B cell (primary cell): ENCODE results near the gene C2orf81. TPM values are rescaled to one million over a fixed set of nuclear protein-coding genes. Genes with fewer than 3 reads are reported as not detected.

Source experiments
- ATAC-seq: fragments of 200-7000 bp; cut with Tn5 transposase; one replicate; pipeline ENCODE4 v1.10.0; 2021; ENCODE audit warnings: low read depth, mild to moderate bottlenecking, moderate number of reproducible peaks, moderate library complexity
- CTCF ChIA-PET: fragments of 350-600 bp; sonication (Branson Sonifier 250); formaldehyde crosslinking; loops from one replicate; lab custom pipeline; 2021; ENCODE audit warnings: antibody characterized with exemption, inconsistent platforms; lab: Charles Lee
- POLR2A ChIA-PET: fragments of 350-600 bp; sonication (Branson Sonifier 250); formaldehyde crosslinking; loops from one replicate; lab custom pipeline; 2021; ENCODE audit warnings: antibody characterized with exemption; lab: Charles Lee
- DNase-seq: peaks from one replicate; pipeline ENCODE4 v3.0.0; 2013
- H2AFZ ChIP-seq: 2 replicates; pipeline ENCODE4 v1.6.1; 2012; ENCODE audit warnings: mild to moderate bottlenecking, low read depth, low read length; ENCODE audit not compliant: insufficient read depth, poor library complexity, severe bottlenecking
- H3K27ac ChIP-seq, 2 donors: 1 replicate in 1 of 2; 2 replicates in 1 of 2; pipeline ENCODE4 v1.5.1; 2012 to 2013; ENCODE audit warnings: low read length in 2 of 2, mild to moderate bottlenecking in 2 of 2, moderate library complexity in 1 of 2
- H3K27me3 ChIP-seq, 4 experiments: fragments of 200-600 bp in 1 of 4; sonication (generic) in 1 of 4; replicated peaks in 1 of 4; 1 replicate in 2 of 4; 2 replicates in 2 of 4; pipeline versions ENCODE4 v1.6.1 to v1.7.0; 2013 to 2016; ENCODE audit warnings: low read length in 3 of 4, mild to moderate bottlenecking in 2 of 4, mixed read lengths in 1 of 4, moderate library complexity in 1 of 4; ENCODE audit not compliant: insufficient read depth in 4 of 4, control insufficient read depth in 3 of 4; ENCODE audit errors: control extremely low read depth in 1 of 4
- H3K36me3 ChIP-seq, 2 experiments: replicated peaks in 1 of 2; 1 replicate in 1 of 2; 2 replicates in 1 of 2; pipeline versions ENCODE4 v1.6.1 to v1.7.1; 2013; ENCODE audit warnings: low read length in 1 of 2; ENCODE audit not compliant: insufficient read depth in 2 of 2, control insufficient read depth in 1 of 2; ENCODE audit errors: control extremely low read depth in 1 of 2, extremely low read depth in 1 of 2
- H3K4me1 ChIP-seq, 2 donors: fragments of 200-600 bp in 1 of 2; sonication (generic) in 1 of 2; 1 replicate in 1 of 2; 2 replicates in 1 of 2; pipeline versions ENCODE4 v1.5.1 to v1.6.1; 2013 to 2017; ENCODE audit warnings: low read length in 2 of 2; ENCODE audit not compliant: control insufficient read depth in 2 of 2, insufficient read depth in 2 of 2
- H3K4me2 ChIP-seq: replicated peaks from 2 replicates; pipeline ENCODE3; 2012; ENCODE audit warnings: mild to moderate bottlenecking, low read depth, low read length; ENCODE audit not compliant: poor library complexity, severe bottlenecking
- H3K4me3 ChIP-seq, 5 experiments: fragments of 200-600 bp in 1 of 5; sonication (generic) in 1 of 5; 1 replicate in 3 of 5; 2 replicates in 2 of 5; pipeline versions ENCODE4 v1.5.1 to v1.7.0; 2011 to 2016; ENCODE audit warnings: low read length in 4 of 5, mild to moderate bottlenecking in 4 of 5, low read depth in 2 of 5, control low read depth in 1 of 5, moderate library complexity in 1 of 5; ENCODE audit not compliant: insufficient read depth in 1 of 5; ENCODE audit errors: control extremely low read depth in 1 of 5, extremely low read depth in 1 of 5
- H3K79me2 ChIP-seq: fragments of 200-600 bp; sonication (generic); one replicate; pipeline ENCODE4 v1.6.0; 2016; ENCODE audit warnings: low read length; ENCODE audit not compliant: control insufficient read depth, insufficient read depth
- H3K9ac ChIP-seq: fragments of 200-600 bp; sonication (generic); 2 replicates; pipeline ENCODE4 v1.6.1; 2017; ENCODE audit warnings: mild to moderate bottlenecking, low read length, moderate library complexity
- H3K9me3 ChIP-seq, 3 donors: one replicate each; pipeline versions ENCODE4 v1.6.1 to v1.7.1; 2013; ENCODE audit warnings: low read length in 2 of 3; ENCODE audit not compliant: control insufficient read depth in 2 of 3, insufficient read depth in 1 of 3; ENCODE audit errors: control extremely low read depth in 1 of 3
- H4K20me1 ChIP-seq: 2 replicates; pipeline ENCODE4 v1.6.0; 2012; ENCODE audit warnings: mild to moderate bottlenecking, low read length; ENCODE audit not compliant: insufficient read depth, control insufficient read depth, poor library complexity, severe bottlenecking
- H3K27ac Mint-ChIP-seq: one replicate; pipeline ENCODE4 v1.8.0; 2021; ENCODE audit warnings: mixed read lengths
- H3K27me3 Mint-ChIP-seq: one replicate; pipeline ENCODE4 v1.8.0; 2021; ENCODE audit warnings: mixed read lengths
- H3K4me1 Mint-ChIP-seq: one replicate; pipeline ENCODE4 v1.8.0; 2021; ENCODE audit warnings: mixed read lengths
- H3K4me3 Mint-ChIP-seq: one replicate; pipeline ENCODE4 v1.8.0; 2021; ENCODE audit warnings: mixed read lengths
- H3K9me3 Mint-ChIP-seq: one replicate; pipeline ENCODE4 v1.8.0; 2022; ENCODE audit warnings: mixed read lengths; ENCODE audit not compliant: insufficient read depth
- CTCF ChIP-seq: fragments of 200-600 bp; IDR thresholded peaks from one replicate; pipeline ENCODE4 v1.8.0; 2022; ENCODE audit warnings: antibody characterized with exemption, mild to moderate bottlenecking
- EZH2 ChIP-seq: IDR thresholded peaks from 2 replicates; pipeline ENCODE4 v1.6.1; 2012; ENCODE audit warnings: borderline replicate concordance, low read depth, mild to moderate bottlenecking, moderate library complexity, low read length; ENCODE audit not compliant: insufficient read depth, poor library complexity, severe bottlenecking
- WGBS: methylation state at CpG from one replicate; pipeline ENCODE4 v1.1.5; 2013; ENCODE audit warnings: missing lambda C conversion rate; ENCODE audit not compliant: insufficient coverage; 5-methylcytosine and 5-hydroxymethylcytosine counted together
- intact Hi-C: fragments of 100-400 bp; cut with micrococcal nuclease; formaldehyde crosslinking; loops from one replicate; pipeline ENCODE4 v1.10.0; 2022
- polyA plus RNA-seq: library from polyadenylated mRNA; depleted of rRNA; stranded (reverse); fragments of >200 nt; gene quantifications from 2 replicates; pipeline ENCODE4 v1.2.3, GENCODE V29; 2012
- total RNA-seq, 2 donors: library from RNA; stranded (reverse); fragments of 120-200 nt in 1 of 2; gene quantifications; 1 replicate in 1 of 2; 2 replicates in 1 of 2; pipeline versions ENCODE4 v1.2.3 to v1.2.4, GENCODE V29; 2013 to 2022

C2orf81 gene
- total and polyA plus RNA-seq, 2 donors (not counting 1 experiment from before 2014, with no cell fraction given), result 5.4 to 8.6 TPM

GRCh38 chr2:74417763-74418162 is 3.7 kb downstream of the C2orf81 start:
- no peaks in the 10 kb centered on the region for H3K27me3 ChIP-seq
- no peak overlapping the region for H3K9ac ChIP-seq
- Mint-ChIP-seq H3K4me1 (peaks cover 62% of the 10 kb centered on the region), H3K27ac (peak overlapping the region; percentile 73), H3K27me3 (no peaks in the 10 kb centered on the region), H3K9me3 (no peaks in the 10 kb centered on the region), H3K4me3 (no peak overlapping the region)
- peaks cover 4% of the 10 kb centered on the region for H3K79me2 ChIP-seq
- H2AFZ ChIP-seq, result no peak overlapping the region
- ATAC-seq (no peak), DNase-seq (no peak)
- no peak overlapping the region for H3K27ac ChIP-seq
- H3K9me3 ChIP-seq, result no peaks in the 10 kb centered on the region
- ChIA-PET POLR2A (no interaction called here), CTCF (no interaction called here)
- no peaks in the 10 kb centered on the region for H4K20me1 ChIP-seq
- TF ChIP-seq CTCF, result no peak
- no peak for TF ChIP-seq EZH2
- 95% methylated on average over 3 of the region's 6 CpGs for WGBS
- H3K4me2 ChIP-seq, result no peak overlapping the region
- no peak overlapping the region for H3K4me3 ChIP-seq
- H3K36me3 ChIP-seq, result no peaks in the 10 kb centered on the region
- H3K4me1 ChIP-seq, result peaks cover 51 to 72% of the 10 kb centered on the region in 2 donors
- intact Hi-C loops, result no loop called here

GRCh38 chr2:74417197-74417596 is 4.2 kb downstream of the C2orf81 start:
- no peaks in the 10 kb centered on the region for H3K27me3 Mint-ChIP-seq
- ATAC-seq (no peak), DNase-seq (no peak)
- H3K9me3 ChIP-seq, result no peaks in the 10 kb centered on the region
- peaks cover 59% of the 10 kb centered on the region for H3K4me1 Mint-ChIP-seq
- H3K9ac ChIP-seq, result no peak overlapping the region
- no peak for TF ChIP-seq CTCF
- TF ChIP-seq EZH2, result no peak
- peak overlapping the region; percentile 9 for H3K4me3 Mint-ChIP-seq
- no peaks in the 10 kb centered on the region for H3K27me3 ChIP-seq
- ChIA-PET POLR2A (no interaction called here), CTCF (no interaction called here)
- no peaks in the 10 kb centered on the region for H4K20me1 ChIP-seq
- H3K4me2 ChIP-seq, result no peak overlapping the region
- no peak overlapping the region for H2AFZ ChIP-seq
- peaks cover 4% of the 10 kb centered on the region for H3K79me2 ChIP-seq
- no peak overlapping the region for H3K27ac ChIP-seq
- H3K36me3 ChIP-seq, result no peaks in the 10 kb centered on the region
- intact Hi-C loops, result no loop called here
- H3K27ac Mint-ChIP-seq, result peak overlapping the region; percentile 73
- 100% methylated on average over 2 of the region's 3 CpGs for WGBS
- no peaks in the 10 kb centered on the region for H3K9me3 Mint-ChIP-seq
- H3K4me1 ChIP-seq, result peaks cover 49 to 70% of the 10 kb centered on the region in 2 donors
- no peak overlapping the region for H3K4me3 ChIP-seq
